GM08714 (cell line): ENCODE results near the gene AURKB.
A peak's percentile ranks its signal among the peaks of the same experiment; 100 is the strongest.
"Not testable (repeated sequence)": the region's sequence is repeated elsewhere in the genome, so short reads cannot be mapped to it uniquely, and the experiment has no call there.

Experiments
- H3K4me3 ChIP-seq: fragments of 200-500 bp; sonication (Bioruptor generic); 2 replicates; pipeline ENCODE4 v1.5.1; 2014; ENCODE audit warnings: mild to moderate bottlenecking, low read length, inconsistent platforms
- ZNF274 ChIP-seq: IDR thresholded peaks from 2 replicates; pipeline ENCODE4 v1.6.1; 2012; ENCODE audit warnings: mild to moderate bottlenecking, low read depth, low read length

AURKB gene

DNA sequence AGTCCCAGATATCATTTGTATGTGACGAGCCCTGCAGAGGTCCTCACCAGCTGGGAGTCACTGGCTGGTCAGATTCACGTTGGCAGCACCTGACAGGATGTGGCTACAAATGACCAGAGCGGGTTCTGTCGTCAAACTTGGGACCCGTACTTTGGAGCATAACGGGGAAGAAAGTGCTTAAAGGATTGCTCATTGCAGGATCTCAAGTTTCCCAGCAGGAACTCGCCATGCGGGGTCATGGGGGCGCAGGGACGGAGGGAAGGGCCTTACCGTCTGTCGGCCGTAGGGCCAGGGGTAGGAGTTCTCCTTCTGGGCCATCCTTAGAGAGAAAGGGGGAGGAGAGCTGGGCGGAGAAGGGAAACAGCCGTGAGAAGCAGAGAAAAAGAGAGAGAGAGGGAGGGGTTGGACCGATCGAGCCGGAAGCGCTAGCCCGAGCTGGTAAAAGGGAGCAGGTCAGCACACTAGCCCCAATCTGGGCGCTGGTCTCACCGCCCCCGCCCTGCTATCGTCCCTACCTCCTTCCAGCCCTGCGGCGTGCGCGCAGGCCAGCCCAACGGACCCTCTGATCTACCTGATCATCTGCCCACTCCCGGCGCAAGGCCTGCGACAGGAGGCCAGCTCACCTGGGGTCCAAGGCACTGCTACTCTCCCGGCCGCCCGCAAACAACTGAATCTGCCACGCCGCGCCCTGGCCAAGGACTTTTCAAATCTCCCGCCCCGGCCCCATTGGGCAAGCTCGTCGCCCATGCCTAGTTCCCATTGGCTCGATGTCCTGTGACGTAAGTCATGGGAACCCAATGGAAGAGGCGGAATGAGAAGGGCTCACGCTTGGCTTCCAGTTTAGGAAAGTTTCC, at the start of gene AURKB:
Gene AURKB, minus strand, starts transcription at position 669 of the 854 bp plus-strand sequence. Its CDS starts 351 bp downstream, at position 318.
- no peak for TF ChIP-seq ZNF274
- peak within 1 kb of the TSS; percentile 77 for H3K4me3 ChIP-seq

DNA sequence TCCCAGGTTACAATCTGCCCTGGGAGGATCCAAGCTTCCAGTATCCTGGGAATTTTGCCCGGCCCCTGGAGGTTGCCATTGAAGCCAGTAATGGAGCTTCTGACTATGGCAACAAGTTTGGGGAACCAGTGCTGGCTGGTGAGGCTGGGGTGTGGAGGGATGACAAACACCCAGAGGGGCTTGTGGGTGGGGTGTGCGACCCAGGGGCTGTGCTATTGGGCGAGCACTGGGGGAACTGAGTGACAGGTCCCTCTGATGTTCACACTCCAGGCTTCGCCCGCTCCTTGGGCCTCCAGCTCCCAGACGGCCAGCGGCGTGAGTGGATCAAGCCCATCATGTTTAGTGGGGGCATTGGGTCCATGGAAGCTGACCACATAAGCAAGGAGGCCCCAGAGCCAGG, 47.4 kb upstream of the AURKB start:
- no peak overlapping the region for H3K4me3 ChIP-seq
- TF ChIP-seq ZNF274, result no peak

DNA sequence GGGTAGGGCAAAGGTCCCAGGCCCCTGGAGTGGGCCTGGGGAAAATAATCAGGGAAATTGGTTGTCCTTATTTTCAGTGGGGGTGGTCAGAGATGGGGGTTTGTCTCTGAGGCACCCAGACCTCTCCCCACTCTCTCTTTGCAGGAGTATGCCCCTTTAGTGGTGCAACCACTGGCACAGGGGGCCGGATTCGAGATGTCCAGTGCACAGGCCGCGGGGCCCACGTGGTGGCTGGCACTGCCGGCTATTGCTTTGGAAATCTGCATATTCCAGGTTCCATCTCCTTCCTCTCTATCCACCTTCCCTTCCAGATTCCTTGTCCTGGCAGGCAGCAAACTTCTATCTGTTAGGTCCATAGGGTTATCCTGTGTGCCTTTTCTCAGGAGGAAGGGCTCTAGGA, 46.3 kb upstream of the AURKB start:
- no peak overlapping the region for H3K4me3 ChIP-seq

DNA sequence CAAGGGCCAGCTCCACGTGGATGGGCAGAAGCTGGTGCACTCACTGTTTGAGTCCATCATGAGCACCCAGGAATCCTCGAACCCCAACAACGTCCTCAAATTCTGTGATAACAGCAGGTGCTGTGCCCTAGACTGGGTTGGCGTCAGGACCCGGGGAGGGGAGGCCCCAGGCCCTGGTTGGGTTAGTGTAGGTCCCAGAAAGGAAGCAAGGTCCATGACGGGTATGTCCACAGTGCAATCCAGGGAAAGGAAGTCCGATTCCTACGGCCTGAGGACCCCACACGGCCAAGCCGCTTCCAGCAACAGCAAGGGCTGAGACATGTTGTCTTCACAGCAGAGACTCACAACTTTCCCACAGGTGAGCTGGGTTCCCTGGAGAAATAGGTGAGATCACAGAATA, 45.9 kb upstream of the AURKB start:
- no peak overlapping the region for H3K4me3 ChIP-seq
- no peak for TF ChIP-seq ZNF274

More for the DNA sequence above, 46.3 kb upstream of the AURKB start:
- TF ChIP-seq ZNF274, result no peak

DNA sequence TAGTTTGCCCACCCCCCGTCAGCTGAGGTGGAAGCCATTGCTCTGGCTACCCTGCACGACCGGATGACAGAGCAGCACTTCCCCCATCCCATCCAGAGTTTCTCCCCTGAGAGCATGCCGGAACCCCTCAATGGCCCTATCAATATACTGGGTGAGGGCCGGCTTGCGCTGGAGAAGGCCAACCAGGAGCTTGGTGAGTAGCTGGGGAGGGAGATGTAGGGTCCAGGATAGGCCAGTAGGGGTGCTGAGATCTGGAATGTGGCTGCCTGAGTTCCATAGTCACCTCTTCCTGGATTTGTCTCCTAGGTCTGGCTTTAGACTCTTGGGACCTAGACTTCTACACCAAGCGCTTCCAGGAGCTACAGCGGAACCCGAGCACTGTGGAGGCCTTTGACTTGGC, 45.1 kb upstream of the AURKB start:
- TF ChIP-seq ZNF274, result no peak
- H3K4me3 ChIP-seq, result no peak overlapping the region

DNA sequence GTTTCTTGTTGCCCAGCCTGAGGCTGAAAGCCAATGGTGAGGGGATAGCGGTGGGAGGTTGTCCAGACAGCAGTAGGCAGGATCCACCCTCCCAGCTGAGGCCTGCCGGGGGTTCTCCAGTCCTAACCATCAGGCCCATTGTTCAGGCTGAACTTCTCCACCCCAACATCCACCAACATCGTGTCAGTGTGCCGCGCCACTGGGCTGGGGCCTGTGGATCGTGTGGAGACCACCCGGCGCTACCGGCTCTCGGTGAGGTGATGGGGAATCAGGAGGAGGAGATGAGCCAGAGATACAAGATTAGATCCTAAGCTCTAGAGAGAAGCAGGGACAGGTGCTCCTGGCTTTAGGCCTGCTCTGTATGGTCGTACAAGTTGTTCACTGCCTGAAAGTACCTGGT, 44.5 kb upstream of the AURKB start:
- TF ChIP-seq ZNF274, result no peak
- H3K4me3 ChIP-seq, result no peak overlapping the region

DNA sequence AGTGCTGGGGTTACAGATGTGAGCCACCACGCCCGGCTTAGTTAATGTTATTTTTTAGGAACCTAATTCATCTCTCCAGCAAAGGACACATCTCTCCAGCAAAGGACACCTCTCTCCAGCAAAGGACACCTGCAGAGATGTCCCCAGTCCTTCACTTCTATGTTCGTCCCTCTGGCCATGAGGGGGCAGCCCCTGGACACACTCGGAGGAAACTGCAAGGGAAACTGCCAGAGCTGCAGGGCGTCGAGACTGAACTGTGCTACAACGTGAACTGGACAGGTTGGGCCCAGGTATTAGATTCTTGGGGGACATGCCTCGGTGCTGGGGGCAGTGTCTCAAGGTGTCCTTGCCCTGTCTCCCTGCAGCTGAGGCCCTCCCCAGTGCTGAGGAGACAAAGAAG, 43.4 kb upstream of the AURKB start:
- H3K4me3 ChIP-seq, result no peak overlapping the region
- no peak for TF ChIP-seq ZNF274

DNA sequence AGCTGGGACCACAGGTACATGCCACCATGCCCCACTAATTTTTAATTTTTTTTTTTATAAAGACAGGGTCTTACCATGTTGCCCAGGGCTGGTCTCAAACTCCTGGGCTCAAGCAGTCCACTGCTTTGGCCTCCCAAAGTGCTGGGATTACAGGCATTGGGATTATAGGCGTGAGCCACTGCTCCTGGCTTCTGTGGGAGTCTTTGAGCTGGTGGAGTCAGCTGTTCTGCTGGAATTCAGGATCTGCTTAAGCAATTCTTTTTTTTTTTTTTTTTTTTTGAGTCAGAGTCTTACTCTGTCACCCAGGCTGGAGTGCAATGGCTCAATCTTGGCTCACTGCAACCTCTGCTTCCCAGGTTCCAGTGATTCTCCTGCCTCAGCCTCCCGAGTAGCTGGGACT, 41.0 kb upstream of the AURKB start:
- H3K4me3 ChIP-seq, result not testable (repeated sequence)

DNA sequence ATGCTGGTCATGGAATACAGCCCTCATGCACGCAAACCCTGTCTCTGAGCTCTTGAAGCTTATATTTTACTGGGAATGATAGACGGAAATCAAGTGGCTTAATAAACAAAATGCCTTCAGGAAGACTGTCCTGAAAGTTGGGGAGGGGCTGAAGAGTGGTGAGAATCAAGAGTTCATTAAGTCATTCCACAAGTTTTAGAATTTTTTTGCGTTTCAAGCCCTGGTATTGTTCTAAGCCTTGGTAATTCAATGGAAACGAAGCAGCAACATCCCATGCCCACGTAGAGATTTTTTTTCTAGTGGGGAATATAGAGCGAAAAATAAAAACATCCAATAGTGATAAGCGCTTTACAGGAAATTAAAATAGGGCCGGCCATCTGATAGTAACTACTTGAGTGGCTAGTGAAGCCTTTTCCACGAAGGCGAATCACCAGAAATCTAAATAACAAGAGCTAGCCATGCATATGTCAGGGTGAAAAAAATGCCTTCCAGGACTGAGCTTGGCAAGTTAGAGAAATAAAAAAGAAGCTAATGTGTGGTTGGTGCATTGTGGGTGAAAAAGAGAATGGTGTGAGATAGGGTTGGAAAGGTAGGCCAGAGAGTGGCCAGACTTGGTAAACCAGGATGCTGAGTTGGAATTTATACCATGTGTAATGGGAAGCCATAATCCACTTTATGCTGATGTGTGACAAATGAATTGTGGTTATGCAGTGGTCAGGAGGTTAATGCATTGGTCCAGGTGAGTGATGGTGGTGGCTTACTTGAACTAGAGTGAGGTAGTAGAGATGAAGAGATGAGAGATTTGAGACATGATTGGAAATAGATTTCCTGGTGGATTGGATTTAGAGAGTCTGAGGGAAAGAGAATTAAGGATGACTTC, 39.5 kb upstream of the AURKB start:
- no peak for TF ChIP-seq ZNF274
- H3K4me3 ChIP-seq, result peak overlapping the region; percentile 86

DNA sequence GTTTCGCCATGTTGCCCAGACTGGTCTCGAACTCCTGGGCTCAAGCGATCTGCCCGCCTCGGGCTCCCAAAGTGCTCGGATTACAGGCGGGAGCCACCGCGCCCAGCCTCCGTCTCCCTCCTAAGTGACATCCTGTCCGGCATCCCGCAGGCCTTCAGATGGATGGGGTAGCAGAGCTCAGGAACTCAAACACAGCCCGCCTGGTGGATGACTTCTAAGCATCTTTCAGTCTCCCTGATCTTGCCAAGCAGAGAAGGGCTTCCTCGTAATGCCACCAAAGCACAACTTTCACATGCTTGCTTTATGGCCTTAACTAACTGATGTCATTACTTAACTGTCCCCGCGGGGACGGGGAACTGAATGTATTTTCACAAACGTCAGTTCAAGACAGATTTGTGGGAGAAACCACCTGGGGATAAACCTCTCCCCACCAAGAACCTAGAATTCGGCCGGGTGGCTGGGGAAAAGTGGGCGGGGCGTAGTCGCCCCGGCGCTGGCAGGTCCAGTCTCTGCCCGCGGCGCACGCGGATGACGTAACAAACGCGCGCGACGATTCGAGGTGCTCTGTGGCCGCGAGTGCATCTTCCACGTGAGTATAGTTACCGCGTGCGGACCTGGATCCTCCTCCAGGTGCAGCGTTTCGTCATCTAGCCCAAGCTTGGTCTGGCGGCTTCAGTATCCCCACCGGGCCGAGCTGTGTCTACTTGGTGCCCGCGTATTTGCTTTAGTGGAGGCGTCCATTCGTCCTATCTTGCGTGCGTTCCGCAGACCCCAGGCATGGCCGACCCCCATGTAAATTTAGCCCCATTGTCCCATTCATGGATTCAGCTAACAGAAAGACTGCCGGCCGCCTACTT, 38.6 kb upstream of the AURKB start, which contains the start of gene PFAS:
Gene PFAS, plus strand, starts transcription at position 539 of the 857 bp plus-strand sequence. CDS start 4,649 bp downstream, outside the sequence.
- H3K4me3 ChIP-seq, result peak within 1 kb of the TSS; percentile 86
- TF ChIP-seq ZNF274, result no peak

DNA sequence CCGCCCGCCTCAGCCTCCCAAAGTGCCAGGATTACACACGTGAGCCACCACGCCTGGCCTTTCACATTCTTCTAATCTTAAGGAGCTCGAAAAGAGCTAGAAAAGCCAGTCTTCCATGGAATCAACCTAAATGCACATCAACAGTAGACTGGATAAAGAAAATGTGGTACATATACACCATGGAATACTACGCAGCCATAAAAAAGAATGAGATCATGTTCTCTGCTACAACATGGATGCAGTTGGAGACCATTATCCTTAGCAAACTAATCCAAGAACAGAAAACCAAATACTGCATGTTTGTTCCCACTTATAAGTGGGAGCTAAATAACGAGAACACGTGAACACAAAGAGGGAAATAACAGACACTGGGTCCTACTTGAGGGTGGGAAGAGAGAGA, 34.4 kb upstream of the AURKB start:
- TF ChIP-seq ZNF274, result no peak
- no peak overlapping the region for H3K4me3 ChIP-seq

DNA sequence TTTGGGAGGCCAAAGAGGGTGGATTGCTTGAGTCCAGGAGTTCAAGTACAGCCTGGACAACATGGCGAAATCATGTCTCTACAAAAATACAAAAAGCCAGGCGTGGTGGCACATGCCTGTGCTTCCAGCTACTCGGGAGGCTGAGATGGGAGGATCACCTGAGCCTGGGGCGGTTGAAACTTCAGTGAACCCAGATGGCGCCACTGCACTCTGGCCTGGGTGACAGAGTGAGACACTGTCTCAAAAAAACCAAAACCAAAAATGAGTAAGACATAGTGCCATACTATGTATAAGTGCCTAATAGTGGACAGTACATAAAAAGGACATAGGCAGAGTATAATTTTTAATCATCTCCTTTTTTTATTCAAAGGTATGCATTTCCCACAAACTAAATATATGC, 33.5 kb upstream of the AURKB start:
- no peak for TF ChIP-seq ZNF274
- no peak overlapping the region for H3K4me3 ChIP-seq

DNA sequence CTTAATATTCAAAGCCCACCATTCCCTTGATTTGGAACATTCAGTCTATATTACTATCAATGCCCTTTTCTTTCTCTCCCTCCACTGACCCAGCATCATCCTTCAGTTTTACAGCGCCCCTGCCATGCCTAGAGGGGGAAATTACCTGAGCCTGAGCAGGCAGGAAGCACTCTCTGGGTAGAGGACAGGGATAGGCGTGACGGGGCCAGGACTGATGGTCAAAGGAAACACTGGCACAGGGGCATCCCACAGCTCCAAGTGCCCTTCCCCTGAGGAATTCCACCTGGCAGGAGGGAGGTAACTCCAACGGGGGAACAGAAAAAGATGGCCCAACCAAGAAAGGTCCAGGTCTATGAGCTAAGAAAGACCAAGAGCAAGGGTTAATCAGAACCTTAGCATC, 27.5 kb upstream of the AURKB start:
- no peak overlapping the region for H3K4me3 ChIP-seq
- TF ChIP-seq ZNF274, result no peak

DNA sequence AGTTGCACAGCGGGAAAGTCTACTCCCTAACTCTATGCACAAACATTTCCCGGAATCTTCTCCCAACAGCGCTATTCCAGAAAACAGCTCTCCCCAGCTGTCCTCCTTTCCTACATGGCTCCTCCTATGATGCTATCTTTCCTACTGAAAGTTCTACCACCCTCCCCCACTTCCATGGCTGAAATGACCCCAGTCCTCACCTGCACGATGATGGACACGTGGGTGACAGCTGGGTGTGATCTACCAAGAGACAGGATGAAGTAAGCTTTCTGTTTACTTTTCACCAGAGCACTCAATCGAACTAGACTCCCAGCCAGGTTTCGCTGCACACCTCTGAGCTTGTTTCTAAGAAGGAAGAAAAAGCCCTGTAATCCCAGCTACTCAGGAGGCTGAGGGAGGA, 26.8 kb upstream of the AURKB start:
- no peak overlapping the region for H3K4me3 ChIP-seq
- no peak for TF ChIP-seq ZNF274
